HFFc6 (cell line): ENCODE data around the gene EQTN. TPM values are rescaled to one million over a fixed set of nuclear protein-coding genes. Genes with fewer than 3 reads are reported as not detected.

Source experiments
- DNase-seq: peaks from one replicate; pipeline ENCODE4 v3.0.0-alpha.2; 2018
- H3K27ac Mint-ChIP-seq: 2 replicates; pipeline ENCODE4 v1.8.0; 2020; ENCODE audit warnings: mild to moderate bottlenecking, mixed read lengths
- H3K27me3 Mint-ChIP-seq: 2 replicates; pipeline ENCODE4 v1.8.0; 2021; ENCODE audit warnings: mild to moderate bottlenecking, moderate library complexity, mixed read lengths; ENCODE audit not compliant: insufficient read depth
- H3K36me3 Mint-ChIP-seq: 2 replicates; pipeline ENCODE4 v1.8.0; 2021; ENCODE audit warnings: low read depth, mixed read lengths
- H3K4me1 Mint-ChIP-seq: 2 replicates; pipeline ENCODE4 v1.8.0; 2020; ENCODE audit warnings: low read depth, mixed read lengths
- H3K4me3 Mint-ChIP-seq: 2 replicates; pipeline ENCODE4 v1.8.0; 2020; ENCODE audit warnings: mild to moderate bottlenecking, moderate library complexity, mixed read lengths
- H3K9me3 Mint-ChIP-seq: 2 replicates; pipeline ENCODE4 v1.8.0; 2020; ENCODE audit warnings: mild to moderate bottlenecking, mixed read lengths
- CTCF ChIP-seq: fragments of 200-600 bp; sonication (generic); IDR thresholded peaks from 2 replicates; pipeline ENCODE4 v1.5.0; 2021; ENCODE audit warnings: antibody characterized with exemption, mild to moderate bottlenecking
- total RNA-seq, 6 experiments: library from RNA; stranded (reverse); fragmentation: NEBNext Ultra II Directional; extraction: Animal tissue kit (Norgen Biotek cat#: 25700); gene quantifications; 2 replicates in 1 of 6; 3 replicates in 5 of 6; pipeline ENCODE4 v1.2.3, GENCODE V29; 2021

The EQTN gene
- total RNA-seq, 6 experiments from 2014 or later, result not detected

GRCh38 chr9:27303219-27303618, 6.3 kb upstream of the EQTN start:
- peak; percentile 26 for DNase-seq
- Mint-ChIP-seq H3K36me3 (no peaks in the 10 kb centered on the region), H3K4me3 (peak overlapping the region; percentile 72), H3K4me1 (peaks cover 8% of the 10 kb centered on the region), H3K9me3 (no peaks in the 10 kb centered on the region), H3K27me3 (peaks cover 14% of the 10 kb centered on the region), H3K27ac (no peak overlapping the region)
- TF ChIP-seq CTCF, result no peak

- H3K4me3 Mint-ChIP-seq, result no peak overlapping the region
- DNase-seq, result no peak
- no peaks in the 10 kb centered on the region for H3K9me3 Mint-ChIP-seq
- H3K27me3 Mint-ChIP-seq, result peaks cover 2% of the 10 kb centered on the region
- TF ChIP-seq CTCF, result no peak
- peaks cover 6% of the 10 kb centered on the region; the same call in 1 of the 2 replicates for H3K4me1 Mint-ChIP-seq
- H3K36me3 Mint-ChIP-seq, result no peaks in the 10 kb centered on the region
- H3K27ac Mint-ChIP-seq, result no peak overlapping the region
Observed at GRCh38 chr9:27293996-27294395, 3.0 kb downstream of the EQTN start.

GRCh38 chr9:27292659-27293405, 4.1 kb downstream of the EQTN start:
- H3K27ac Mint-ChIP-seq, result no peak overlapping the region
- no peaks in the 10 kb centered on the region for H3K9me3 Mint-ChIP-seq

GRCh38 chr9:27291292-27291691, 5.7 kb downstream of the EQTN start:
- Mint-ChIP-seq H3K4me1 (peaks cover 6% of the 10 kb centered on the region; the same call in 1 of the 2 replicates), H3K36me3 (no peaks in the 10 kb centered on the region), H3K4me3 (no peak overlapping the region), H3K27me3 (peaks cover 6% of the 10 kb centered on the region), H3K9me3 (no peaks in the 10 kb centered on the region), H3K27ac (no peak overlapping the region)
- no peak for TF ChIP-seq CTCF
- DNase-seq, result no peak

More at GRCh38 chr9:27292659-27293405, 4.1 kb downstream of the EQTN start:
- peak; percentile 28 for DNase-seq
- TF ChIP-seq CTCF, result no peak
- Mint-ChIP-seq H3K36me3 (no peaks in the 10 kb centered on the region), H3K4me3 (no peak overlapping the region), H3K27me3 (peaks cover 3% of the 10 kb centered on the region), H3K4me1 (peaks cover 6% of the 10 kb centered on the region; the same call in 1 of the 2 replicates)

GRCh38 chr9:27282269-27282668, 14.7 kb downstream of the EQTN start:
- Mint-ChIP-seq H3K4me1 (no peaks in the 10 kb centered on the region; the same call in 1 of the 2 replicates), H3K27me3 (peaks cover 29% of the 10 kb centered on the region), H3K9me3 (no peaks in the 10 kb centered on the region), H3K36me3 (no peaks in the 10 kb centered on the region), H3K27ac (no peak overlapping the region), H3K4me3 (no peak overlapping the region)
- no peak for TF ChIP-seq CTCF
- DNase-seq, result no peak
